NCI-H526 (cell line): ENCODE measurements around the gene CHRD.
"Not testable (repeated sequence)": the region's sequence is repeated elsewhere in the genome, so short reads cannot be mapped to it uniquely, and the experiment has no call there.

Source experiments
- DNase-seq, 2 experiments: peaks; one replicate each; lab custom pipeline; 2025; lab: John Stamatoyannopoulos, UW

CHRD gene

DNA sequence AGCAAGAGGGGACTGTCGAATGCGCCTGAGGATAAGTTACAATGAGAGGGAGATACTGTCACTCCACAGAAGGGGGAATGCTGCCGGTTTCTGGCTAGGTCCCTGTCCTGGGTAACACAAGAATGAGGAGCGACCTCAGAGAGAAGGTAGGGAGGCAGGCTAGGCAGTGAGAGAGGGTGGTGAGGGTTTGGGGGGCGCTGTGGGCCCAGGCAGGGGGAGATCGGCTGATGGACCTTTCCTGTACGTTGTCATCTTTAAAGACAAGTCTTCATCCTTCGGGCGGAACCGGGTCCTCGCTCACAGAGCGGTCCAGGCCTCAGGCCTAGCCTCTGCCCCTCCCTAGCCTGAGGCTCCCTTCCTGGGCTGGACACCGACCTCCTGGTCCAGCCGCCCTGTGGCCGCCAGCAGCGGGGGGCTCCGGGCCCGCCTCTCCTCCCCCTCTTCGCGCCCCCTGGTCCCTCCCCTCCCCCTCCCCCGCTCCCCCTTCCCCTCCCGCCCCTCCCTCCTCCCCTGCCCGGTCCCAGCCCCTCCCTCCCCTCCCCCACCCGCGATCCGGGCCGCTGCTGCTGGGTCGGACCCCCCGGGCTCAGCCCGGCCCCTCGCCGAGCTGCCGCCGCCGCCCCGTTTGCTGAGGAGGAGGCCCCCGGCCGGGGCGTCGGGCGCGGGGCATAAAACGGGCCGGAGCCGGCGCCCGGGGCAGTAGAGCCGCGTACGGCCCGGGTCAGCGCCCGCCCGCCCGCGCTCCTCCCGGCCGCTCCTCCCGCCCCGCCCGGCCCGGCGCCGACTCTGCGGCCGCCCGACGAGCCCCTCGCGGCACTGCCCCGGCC, at the start of gene CHRD:
Gene CHRD, plus strand, starts transcription at position 697 of the 827 bp plus-strand sequence. CDS start 265 bp downstream, outside the sequence.
- DNase-seq, result no peak

GRCh38 chr3:184332370-184333090, 47.3 kb upstream of the CHRD start:
- DNase-seq, result no peak

DNA sequence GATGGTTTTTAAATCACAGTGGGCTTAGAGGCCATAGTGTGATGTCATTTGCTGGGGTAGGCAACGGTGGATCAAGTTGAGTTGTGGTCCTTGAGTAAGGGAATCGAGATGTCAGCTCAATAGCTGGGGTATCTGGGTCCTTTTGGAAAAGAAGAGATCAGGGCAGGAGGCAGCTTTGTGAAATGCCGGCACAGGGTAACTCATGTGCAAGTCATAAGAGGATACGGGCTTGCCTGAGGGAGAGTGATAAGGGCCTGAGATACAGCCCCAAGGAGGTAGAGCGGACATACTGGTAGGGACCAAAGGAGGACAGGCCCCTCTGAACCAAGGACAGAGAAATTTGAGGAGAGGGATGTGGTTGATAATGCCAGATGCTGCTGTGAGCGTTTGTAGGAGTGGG, 46.7 kb upstream of the CHRD start:
- DNase-seq, result no peak

GRCh38 chr3:184333700-184334099, 46.2 kb upstream of the CHRD start:
- no peak for DNase-seq

DNA sequence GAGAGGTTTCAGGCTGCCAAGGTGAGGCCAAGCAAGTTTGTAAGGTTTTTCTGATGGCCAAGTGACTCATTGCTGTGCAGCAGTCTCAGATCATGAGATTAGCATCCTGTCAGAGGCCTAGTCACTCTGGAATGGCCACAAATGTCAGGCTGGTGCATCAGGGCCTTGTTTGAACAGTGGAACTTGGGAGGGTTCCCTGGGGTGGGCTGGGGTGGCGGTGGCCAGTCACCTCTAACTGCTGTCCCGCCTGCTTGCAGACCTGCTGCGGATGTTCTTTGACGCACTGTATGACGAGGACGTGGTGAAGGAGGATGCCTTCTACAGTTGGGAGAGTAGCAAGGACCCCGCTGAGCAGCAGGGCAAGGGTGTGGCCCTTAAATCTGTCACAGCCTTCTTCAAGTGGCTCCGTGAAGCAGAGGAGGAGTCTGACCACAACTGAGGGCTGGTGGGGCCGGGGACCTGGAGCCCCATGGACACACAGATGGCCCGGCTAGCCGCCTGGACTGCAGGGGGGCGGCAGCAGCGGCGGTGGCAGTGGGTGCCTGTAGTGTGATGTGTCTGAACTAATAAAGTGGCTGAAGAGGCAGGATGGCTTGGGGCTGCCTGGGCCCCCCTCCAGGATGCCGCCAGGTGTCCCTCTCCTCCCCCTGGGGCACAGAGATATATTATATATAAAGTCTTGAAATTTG, 45.2 kb upstream of the CHRD start:
- DNase-seq, result no peak

DNA sequence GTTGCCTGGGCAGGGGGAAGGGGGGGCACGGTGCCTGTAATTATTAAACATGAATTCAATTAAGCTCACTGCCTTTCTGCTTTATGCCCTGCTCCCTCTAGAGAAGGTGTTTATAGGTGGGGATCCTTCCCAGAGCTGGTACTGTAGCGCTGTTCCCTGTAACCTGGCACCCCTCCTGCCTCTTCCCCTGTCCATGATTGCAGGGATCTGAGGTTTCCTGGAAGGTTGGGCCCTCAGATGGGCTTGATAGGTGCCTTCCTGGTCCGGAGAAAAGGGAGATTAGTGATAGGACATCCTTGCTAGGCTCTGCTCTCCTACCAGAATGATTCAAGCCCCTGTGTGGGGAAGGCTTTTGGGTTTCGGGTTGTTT, 44.6 kb upstream of the CHRD start:
- DNase-seq, result no peak

- peak; percentile 35 to 89 for DNase-seq
Observed at GRCh38 chr3:184335661-184336546, 44.0 kb upstream of the CHRD start.

DNA sequence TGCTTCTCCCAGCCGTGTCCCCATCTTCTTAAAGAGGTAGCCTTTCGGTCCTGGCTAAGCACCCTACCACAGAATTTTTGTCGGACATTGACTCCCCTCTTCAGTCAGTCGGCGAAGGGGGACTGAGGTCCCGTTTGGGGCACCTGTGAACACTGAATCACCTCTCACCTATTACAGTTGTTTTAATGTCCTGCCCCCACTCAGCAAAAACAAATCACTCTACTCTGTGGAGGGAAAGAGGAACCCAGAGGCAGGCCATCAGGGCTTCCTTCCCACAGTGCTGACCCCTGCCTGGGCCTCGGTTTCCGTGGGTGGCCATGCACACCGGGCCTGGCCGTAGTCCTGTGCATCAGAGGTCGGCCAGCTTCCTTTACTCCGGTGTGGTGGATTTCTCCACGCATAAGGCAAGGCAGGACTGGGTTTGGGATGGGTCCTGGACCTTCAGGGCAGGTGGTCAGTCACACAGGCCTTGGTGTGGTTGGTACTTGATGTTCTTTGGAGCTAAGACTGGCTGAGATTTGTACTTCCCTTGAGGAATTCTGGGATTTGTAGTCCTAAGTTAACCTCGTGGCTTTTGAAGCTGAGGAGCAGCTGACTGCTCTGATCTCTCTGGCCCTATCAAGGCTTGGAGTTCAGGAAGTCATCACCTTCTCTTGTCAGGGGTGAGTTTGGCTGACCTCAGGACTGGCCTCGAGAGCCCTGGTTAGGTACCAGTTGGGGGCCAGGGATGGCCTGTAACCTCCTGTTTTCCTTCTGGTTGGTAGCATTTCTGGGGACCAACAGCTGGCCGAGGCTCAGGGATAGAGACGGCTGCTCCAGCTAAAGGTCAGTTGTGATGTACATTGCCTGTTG, 43.1 kb upstream of the CHRD start:
- DNase-seq, result peak in 1 of 2 experiments; percentile 51

- no peak for DNase-seq
Observed at GRCh38 chr3:184337399-184337714, 42.5 kb upstream of the CHRD start, which contains the start of gene FAM131A. Gene FAM131A (plus strand): TSS chr3:184337600. CDS start chr3:184337631, 31 bp downstream.

GRCh38 chr3:184337981-184338380, 41.9 kb upstream of the CHRD start:
- DNase-seq, result no peak

- DNase-seq, result peak; percentile 77 to 89
Observed at GRCh38 chr3:184338511-184338945, 41.3 kb upstream of the CHRD start.

- DNase-seq, result peak; percentile 51 to 71
Observed at GRCh38 chr3:184339001-184339400, 40.9 kb upstream of the CHRD start.

DNA sequence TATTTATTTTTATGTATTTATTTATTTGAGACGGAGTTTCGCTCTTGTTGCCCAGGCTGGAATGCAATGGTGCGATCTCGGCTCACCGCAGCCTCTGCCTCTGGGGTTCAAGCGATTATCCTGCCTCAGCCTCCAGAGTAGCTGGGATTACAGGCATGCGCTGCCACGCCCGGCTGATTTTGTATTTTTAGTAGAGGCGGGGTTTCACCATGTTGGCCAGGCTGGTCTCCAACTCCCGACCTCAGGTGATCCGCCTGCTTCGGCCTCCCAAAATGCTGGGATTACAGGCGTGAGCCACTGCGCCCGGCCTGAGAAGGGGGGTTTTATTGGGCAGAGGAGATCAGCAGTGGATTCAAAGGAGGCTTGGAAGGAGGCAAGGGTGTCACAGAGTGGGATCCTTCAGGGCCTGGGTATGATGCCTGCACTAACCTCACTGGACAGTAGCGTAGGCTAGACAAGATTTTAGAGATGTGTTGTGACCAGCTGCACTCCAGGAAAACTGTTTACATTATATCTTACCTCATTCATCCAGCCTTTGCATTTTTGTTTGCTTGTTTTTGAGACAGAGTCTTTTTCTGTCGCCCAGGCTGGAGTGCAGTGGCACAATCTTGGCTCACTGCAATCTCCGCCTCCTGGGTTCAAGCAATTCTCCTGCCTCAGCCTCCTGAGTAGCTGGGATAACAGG, 40.3 kb upstream of the CHRD start:
- not testable (repeated sequence) for DNase-seq

DNA sequence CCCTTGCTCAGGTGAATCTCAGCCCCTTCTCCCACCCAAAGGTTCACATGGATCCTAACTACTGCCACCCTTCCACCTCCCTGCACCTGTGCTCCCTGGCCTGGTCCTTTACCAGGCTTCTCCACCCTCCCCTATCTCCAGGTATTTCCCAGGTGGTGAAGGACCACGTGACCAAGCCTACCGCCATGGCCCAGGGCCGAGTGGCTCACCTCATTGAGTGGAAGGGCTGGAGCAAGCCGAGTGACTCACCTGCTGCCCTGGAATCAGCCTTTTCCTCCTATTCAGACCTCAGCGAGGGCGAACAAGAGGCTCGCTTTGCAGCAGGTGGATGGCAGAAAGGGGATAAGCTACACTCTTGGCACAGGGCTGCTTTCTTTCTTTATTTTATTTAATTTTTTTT, 37.9 kb upstream of the CHRD start:
- DNase-seq, result no peak

DNA sequence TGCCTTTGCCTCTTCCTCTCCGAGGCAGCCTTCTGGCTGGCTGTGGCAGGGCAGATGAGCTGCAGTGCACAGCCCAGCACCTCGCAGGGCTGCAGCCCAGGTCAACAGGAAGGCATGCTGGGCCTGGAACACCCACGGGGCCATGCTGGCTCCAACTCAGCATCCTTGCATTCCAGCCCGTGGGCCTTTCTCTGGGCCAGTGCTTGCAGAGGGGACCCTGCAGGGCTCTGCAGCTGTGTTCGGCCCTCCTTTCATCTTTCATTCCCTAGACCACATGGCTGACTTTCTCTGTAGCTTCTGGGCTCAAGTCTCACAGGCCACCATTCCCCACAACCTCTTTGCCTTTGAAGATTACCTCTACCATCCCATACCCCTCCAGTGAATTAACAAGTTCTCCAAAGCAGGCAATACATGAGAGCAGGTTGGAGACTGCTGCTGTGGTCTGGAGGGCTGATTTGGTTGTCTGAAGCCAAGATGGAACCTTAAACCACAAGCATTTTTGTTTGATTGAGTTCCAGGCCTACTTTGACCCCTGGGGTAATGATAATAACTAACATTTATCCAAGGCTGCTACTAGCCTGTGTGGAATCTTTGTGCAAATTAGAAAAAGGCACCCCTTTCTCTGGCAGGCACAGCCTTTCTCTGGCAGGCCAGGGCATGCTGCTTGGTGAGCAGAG, 36.5 kb upstream of the CHRD start:
- DNase-seq, result no peak

- peak; percentile 18 to 65 for DNase-seq
Observed at GRCh38 chr3:184344579-184345316, 35.1 kb upstream of the CHRD start.

DNA sequence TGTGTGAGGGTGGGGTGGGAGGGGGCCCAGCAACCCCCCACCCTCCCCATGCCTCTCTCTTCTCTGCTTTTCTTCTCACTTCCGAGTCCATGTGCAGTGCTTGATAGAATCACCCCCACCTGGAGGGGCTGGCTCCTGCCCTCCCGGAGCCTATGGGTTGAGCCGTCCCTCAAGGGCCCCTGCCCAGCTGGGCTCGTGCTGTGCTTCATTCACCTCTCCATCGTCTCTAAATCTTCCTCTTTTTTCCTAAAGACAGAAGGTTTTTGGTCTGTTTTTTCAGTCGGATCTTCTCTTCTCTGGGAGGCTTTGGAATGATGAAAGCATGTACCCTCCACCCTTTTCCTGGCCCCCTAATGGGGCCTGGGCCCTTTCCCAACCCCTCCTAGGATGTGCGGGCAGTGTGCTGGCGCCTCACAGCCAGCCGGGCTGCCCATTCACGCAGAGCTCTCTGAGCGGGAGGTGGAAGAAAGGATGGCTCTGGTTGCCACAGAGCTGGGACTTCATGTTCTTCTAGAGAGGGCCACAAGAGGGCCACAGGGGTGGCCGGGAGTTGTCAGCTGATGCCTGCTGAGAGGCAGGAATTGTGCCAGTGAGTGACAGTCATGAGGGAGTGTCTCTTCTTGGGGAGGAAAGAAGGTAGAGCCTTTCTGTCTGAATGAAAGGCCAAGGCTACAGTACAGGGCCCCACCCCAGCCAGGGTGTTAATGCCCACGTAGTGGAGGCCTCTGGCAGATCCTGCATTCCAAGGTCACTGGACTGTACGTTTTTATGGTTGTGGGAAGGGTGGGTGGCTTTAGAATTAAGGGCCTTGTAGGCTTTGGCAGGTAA, 34.3 kb upstream of the CHRD start:
- peak; percentile 52 to 72 for DNase-seq
